HL-60/S4 treated with phorbol 12-myristate 13-acetate at 8.2 ng/mL for 4 days and 3 days (cell line): ENCODE results near the gene DNAJB7.
"Not testable (repeated sequence)": the region's sequence is repeated elsewhere in the genome, so short reads cannot be mapped to it uniquely, and the experiment has no call there.

Source experiments
- in situ Hi-C: fragments of 300-500 bp; cut with MboI; formaldehyde crosslinking; loops from 2 replicates; pipeline ENCODE4 v1.15.0; 2022; ENCODE audit warnings: low sequenced_read_pairs

The DNAJB7 gene

DNA sequence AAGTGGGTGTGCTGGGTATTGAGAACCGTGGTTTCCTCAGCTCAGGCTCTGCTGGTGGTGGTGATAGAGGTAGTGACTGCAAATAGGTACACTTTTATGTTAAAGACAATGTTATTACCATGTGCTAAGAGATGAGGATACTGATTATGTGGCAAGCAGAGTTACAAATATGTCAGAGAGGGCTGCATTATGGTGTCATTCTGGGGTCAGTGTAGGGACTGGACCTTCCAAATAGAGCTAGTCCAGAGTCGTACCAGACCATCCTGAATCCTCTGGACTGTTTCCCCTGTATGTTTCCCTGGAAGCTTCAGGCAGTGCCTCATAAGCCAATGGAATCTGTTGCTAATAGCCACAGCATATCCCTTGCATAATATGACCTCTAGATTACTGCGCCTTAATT is at the start of gene DNAJB7:
DNAJB7 (minus strand) TSS at position 101 of the 400 bp plus-strand sequence. CDS start 119 bp downstream, outside the sequence.
- in situ Hi-C loops, result no loop called here

DNA sequence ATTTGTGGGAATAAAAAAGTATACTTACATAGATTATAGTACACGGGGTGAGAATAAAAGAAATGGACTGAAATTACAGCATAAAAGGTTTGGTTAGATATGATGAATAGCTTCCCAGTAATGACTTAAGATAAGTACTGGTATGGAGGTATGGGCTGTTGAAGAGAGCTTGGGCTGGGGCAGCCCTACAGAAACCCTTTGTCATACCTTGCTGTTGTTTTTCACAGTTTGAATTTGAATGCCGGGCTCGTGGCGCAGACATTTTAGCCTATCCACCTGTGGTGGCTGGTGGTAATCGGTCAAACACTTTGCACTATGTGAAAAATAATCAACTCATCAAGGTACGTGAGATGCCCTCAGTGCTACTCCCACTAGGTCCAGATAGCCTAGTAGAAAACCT is 47.0 kb upstream of the DNAJB7 start:
- in situ Hi-C loops, result no loop called here

DNA sequence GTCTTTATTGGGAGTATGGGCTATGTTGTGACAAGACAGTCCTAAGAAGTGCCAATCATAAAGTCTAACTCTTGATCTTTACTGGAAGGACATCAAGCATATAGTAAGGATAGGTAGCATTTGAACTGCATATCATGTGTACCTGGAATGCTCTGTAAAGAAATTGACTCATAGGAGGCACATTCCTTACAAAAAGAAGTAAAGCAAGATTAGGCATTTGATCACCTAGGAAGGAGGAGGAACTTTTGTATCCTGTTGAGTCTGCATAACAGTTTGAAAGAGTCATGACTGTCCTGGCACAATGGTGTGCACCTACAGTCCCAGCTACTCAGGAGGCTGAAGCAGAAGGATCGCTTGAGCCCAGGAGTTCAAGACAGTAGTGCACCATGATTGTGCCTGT is 42.2 kb upstream of the DNAJB7 start:
- in situ Hi-C loops, result no loop called here

DNA sequence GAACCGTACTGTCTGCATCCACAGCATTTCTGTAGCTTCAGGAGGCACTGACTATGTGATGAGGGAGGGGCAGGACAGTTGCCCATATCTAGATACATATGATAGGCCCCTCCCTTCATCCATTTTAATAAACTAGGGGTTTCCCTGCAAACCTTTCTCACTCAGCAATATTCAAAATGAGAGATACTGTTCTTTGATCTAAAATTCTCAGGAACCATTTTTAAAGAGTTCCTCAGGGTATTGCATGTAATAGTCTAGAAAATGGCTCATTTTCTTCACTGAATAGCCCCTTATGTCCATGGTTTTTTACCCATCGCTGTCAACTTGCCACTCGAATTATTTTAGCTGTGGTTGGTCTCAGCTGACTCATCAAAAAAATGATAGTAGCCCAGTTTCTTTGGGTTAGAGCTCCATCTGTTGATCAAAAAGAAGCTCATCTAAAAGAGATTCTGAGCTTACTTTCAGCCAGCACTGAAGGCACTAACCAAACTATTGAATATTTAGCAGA is 37.0 kb upstream of the DNAJB7 start:
- in situ Hi-C loops, result no loop called here

DNA sequence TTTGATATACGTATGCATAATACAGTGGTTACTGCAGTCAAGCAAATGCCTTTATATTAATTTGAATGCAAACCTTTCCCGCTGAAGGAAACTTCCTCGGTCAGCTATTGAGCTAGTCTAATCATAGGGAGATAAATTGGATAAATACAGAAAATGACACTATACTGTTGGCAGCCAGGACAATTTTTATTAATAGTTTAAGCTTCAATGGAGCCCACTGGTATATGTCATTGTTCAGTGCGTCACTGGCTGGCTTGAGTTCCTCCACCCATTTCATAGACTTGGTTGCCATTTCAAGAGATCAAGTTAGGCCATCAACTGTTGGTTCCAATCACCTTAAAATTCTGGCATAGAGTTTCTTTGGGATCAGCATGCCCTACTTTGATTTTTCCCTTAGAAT is 32.5 kb upstream of the DNAJB7 start:
- in situ Hi-C loops, result no loop called here

DNA sequence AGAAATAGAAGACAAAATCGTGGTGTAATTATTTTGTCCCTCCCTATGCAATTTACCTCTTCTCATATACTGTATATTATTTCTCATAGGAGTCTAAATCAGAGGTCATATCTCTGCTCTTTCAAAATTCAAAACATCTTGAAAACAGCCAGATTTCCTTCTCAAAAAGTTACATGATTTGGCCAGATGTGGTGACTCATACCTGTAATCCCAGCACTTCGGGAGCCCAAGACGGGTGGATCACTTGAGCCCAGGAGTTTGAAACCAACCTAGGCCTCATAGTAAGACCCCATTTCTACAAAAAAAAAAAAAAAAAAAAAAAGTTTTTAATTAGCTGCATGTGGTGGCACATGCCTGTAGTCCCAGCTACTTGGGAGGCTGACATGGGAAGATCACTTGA is 29.0 kb upstream of the DNAJB7 start:
- in situ Hi-C loops, result no loop called here

DNA sequence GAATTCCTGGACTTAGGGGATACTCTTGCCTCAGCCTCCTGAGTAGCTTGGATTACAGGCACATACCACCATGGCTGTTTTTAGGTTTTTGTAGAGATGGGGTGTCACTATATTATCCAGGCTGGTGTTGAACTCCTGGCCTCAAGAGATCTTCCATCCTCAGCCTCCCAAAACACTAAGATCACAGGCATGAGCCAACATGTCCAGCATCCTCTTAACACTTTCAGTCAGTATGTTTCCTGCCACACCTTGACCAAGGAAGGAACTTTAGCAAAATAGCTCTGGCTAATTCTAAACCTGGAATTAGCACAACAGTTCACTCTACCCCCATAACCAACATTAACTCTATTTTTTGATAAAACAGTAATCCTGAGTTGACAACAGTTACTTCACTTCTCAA is 27.2 kb upstream of the DNAJB7 start:
- in situ Hi-C loops, result no loop called here

DNA sequence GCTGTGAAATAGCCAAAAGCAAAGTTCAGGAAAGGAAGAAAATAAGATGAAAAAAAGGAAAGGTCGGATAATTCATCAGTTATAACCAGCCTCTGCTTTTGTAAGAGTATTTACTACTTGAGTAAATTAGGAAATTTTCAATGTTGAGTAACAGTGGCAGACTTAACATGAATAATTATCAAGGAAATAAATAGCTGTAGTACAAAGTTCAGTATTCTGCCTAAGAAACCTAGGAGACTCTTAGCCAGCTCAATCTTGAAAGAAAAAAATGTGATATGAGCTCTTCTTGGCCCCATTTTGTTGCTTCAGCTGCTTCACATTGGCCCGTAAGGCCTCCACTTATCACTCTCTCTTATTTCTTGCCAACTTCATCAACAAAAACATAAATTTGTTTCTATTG is 17.0 kb upstream of the DNAJB7 start:
- in situ Hi-C loops, result no loop called here

DNA sequence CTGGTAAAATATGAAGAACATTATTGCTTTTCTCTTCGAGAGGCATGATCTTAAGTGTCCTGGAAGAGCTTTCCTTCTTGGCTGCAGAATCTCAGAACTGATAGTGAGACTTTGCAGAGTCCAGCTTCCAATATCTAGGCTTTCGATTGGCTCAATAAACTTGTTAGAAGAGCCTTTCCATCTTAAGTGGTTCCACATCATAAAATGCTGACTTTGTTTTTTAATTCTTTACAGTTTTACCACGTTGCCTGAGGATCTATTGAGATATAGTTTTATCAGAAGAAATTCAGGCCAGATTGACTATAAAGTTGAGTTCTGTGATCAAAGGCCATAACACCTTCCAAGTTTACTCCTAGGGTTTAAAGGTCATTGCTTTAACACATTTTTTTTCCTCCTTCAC is 15.6 kb upstream of the DNAJB7 start:
- in situ Hi-C loops, result no loop called here

DNA sequence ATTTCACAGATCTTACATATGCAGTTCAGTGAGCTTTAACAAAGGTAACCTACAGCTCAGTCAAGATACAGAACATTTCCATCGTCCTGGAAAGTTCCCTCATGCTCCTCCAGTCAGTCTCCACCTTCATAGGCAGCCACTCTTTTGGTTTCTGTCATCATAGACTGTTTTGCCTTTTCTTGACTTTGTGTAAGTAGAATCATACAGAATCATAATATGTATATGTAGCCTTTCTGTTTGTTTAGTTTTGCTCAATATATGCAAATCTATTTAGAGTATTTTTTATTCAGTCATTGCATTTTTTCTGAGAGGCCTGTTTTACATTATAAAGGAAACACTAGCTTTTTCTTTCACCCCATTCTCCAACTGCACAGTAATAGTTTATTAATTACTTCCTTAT is 15.0 kb upstream of the DNAJB7 start:
- in situ Hi-C loops, result no loop called here

DNA sequence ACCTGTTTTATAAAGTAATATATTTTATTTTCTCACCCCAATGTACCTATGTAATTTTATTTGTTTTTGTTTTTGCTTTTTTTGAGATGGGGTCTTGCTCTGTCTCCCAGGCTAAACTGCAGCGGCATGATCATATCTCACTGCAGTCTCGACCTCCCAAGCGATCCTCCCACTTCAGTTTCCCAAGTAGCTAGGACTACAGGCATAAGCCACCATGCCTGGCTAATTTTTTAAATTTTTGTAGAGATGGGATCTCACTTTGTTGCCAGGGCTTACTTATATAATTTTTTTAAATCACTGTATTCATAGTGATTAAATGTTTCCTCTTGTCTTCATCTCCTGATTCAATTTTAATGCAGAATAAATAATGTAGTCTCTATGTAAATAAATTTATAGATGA is 13.2 kb upstream of the DNAJB7 start:
- in situ Hi-C loops, result no loop called here

DNA sequence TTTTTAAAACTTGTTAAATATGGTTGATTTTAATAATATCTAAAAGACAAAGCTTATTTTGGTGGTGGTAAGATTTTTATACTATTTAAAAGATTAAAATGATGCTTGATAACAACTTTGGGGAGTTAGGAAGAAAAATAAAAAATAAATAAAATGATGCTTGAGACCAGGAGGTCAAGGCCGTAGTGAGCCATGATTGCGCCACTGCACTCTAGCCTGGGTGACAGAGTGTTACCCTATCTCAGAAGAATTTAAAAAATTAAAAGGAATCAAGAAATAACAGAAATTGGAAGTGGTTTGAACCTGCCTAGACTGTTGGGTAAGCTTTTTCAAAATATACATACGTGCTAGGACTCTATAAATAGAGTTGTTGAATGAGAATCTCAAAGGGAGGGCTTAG is 12.1 kb upstream of the DNAJB7 start:
- in situ Hi-C loops, result no loop called here

DNA sequence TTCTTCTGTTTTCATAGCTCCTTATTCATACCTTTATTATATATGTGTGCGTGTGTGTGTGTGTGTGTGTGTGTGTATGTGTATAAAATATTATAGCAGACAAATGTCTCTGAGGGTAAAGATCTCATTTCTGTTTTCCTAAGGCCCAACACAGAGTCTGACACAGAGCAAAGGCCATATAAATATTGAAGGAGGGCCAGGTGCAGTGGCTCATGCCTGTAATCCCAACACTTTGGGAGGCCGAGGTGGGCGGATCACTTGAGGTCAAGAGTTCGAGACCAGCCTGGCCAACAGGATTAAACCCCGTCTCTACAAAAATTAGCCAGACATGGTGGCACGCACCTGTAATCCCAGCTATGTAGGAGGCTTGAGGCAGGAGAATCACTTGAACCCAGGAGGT is 6.5 kb upstream of the DNAJB7 start:
- in situ Hi-C loops, result not testable (repeated sequence)

DNA sequence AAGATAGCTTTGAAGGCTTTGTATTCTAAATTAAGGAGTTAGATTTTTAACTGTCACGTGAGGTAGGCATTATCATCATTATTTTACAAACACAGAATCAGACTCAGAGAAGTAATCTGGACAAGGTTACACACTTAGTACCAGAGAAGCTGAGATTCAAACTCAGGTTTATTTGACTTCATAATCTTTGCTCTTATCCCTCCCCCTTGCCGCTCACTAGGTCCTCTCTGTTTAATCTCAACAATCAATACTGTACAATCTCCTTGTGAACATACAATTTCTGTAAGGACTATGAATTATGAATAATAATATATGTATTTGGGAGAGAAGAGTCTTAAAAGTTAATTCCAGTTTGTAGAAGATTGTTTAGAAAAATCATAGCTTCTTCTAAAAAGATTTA is 5.2 kb upstream of the DNAJB7 start:
- in situ Hi-C loops, result no loop called here

DNA sequence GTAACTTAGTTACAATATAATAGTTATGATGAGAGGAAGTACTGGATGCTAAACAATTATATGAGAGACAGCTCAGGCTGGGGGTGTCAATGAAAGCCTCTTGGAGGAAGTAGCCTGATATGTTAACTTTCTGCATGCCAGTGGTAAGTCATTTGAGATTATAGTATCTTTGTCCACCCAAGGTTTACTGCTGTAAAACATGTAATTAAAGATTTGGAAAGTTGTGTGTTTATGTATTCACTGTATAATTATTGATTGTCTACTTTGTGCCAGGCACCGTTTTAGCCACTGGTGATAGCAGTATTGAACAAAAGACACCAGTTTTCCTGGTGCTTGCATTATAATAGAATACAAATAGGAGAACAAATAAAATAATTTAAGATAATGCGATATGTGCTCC is 624 bp upstream of the DNAJB7 start:
- in situ Hi-C loops, result no loop called here

DNA sequence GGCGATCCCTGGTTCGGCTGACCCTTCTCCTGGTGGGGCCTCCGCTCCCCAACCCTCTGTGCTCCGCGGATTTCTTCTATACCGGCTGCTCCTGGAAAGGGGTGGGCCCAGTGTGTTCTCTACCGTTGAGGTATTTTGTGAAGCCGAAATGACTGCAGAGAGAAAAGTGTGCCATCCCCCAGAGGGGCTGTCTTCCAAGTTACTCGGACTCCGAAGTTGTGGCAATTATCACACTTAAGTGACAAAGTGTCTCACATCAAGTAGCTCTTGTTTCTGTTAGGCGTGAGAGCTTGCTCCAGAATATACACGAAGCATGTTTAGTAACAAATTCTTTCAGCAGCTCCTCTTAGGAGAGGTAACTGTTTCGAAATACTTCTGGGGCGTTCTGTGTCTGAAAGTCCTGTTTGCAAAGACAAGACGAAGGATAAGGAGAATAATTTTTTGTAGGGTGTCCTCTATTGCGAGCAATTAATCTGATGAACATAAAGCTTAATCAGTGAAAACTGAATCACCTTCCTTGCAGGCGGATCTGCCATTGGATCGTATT is 4.5 kb downstream of the DNAJB7 start:
- in situ Hi-C loops, result no loop called here

DNA sequence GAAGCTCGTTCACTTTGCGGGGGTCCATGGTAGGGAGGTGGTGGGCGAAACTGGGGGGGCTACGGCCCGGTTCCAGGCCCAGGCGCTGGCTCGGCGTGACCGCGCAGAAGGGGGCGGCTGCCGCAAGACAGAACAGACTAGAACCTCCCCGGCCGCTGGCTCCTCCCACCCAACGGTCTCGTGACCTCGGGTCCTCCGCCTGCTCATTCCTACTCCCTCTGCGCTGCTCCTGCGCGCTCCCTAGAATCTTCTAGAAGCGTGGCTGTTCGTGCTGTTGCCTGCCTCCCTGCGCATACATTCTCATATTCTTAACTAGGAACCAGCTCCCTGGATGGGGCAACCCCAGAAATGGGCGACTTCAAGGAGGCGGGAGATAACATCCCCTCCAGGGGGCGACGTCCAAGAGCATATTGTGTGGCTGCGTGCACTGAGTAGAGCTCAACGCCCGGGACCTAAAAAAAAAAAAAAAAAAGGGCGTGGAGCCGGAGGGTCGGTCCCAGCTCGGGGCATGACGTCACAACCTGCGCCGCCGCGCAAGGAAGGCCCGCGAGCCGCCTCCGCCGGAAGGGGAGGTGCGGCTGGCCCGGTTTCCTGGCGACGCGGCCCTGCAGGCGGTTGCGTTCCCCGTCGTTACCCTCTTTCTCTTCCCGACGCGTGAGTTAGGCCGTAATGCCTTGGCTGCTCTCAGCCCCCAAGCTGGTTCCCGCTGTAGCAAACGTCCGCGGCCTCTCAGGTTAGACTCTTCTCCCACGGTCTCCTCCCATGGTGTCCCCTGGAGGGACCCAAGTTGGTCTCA is 5.2 kb downstream of the DNAJB7 start, which contains the start of the genes ST13 and XPNPEP3:
ST13 (minus strand) TSS at position 127 of the 796 bp plus-strand sequence; CDS start at position 28, 99 bp downstream.
XPNPEP3 (plus strand) TSS at position 636 of the 796 bp plus-strand sequence; CDS start at position 670, 34 bp downstream.
- in situ Hi-C loops, result no loop called here

DNA sequence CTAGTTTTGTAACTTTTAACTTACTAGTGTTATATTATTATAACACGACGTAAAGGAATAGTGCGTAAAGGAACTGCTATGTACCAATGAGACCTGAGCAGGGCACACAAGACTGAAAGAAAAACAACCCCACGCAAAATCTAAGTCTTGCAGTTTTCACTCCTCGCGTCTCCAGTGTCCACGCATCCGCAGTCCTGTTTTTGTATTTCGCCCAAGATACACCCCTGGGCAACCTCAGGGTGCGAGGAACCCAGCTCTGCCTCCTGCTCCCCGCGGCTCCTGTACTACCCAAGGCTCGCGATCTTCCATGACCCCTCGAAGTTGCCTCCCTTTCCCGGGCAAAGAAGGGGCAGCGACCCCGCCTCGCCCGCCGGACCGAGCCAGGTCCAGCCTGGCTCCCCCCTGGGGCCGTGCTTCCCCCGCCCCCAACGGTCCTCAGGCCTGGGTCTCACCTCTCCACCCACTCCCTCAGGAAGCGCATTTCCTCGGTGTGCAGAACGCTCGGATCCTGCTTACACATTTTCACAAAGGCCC is 5.9 kb downstream of the DNAJB7 start:
- in situ Hi-C loops, result no loop called here

DNA sequence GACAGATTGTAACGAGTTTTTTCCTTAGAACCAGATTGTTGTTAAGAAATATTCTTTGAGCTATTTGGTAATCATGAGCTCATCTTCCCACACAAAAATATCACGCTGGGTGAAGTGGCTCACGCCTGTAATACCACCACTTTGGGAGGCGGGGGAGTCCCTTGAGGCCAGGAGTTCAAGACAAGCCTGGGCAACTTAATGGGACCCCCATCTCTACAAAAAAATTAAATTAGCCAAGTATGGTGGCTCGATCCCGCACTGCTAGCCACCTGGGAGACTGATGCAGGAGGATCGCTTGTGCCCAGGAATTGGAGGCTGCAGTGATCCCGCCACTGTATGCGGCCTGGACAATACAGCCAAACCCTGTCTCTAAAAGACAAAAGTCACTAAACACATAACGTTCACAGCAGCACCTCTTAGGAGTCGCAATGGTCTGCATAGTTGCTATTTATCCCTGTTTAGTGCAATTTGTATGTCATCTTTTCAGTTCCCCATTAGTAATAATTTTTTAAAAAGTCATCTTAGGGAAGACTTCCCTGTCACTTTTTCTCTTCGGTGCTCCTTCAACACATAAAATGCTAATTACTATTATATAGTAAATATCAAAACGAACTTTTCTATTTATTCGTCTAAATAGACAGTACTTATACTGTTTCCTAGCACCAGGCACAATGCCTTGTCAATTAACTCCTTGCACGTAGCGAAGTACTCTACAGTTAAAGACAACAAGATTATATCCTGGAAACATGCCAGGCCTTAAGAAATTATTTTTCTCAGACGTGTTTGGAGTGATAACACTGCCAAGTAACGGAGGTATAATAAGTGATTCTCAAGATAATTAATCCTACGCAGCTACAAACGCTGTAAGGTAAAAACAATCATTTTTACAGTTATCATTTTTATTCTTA is 6.6 kb downstream of the DNAJB7 start:
- in situ Hi-C loops, result no loop called here

DNA sequence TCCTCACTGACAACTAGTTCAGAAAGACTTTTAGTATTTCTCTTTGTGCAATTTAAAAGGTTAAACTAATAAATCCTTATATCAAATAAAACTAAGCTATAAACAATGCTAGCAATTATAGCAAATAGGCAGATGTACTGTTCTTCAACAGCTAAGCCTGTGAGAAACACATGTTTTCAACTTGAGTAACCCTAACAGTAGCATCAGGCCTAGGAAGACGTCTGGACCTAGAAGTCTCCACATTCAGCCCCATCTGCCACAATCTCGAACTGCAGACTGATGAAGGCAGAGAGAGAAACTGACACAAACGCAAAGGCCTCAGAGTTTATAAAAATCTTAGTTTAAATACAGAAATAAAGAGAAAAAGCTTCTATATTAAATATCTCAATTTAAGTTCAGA is 8.0 kb downstream of the DNAJB7 start:
- in situ Hi-C loops, result no loop called here

DNA sequence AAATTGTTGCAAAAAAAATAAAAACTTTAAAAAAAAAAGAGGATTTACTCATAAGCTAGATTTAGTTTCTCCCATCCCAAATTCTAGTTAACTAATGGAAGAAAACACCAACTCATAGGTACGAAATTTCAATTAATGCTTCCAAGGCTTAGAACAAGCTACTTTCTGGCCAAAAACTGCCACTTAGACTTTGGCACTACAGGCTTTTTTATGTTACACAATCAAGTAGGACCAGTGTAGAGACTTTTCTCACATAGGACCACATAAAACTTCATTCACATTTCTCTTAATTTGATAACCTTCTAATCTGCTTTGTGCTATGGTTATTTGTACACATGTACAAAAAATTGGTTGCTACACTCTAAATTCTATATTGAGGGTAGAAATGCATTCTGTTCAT is 8.6 kb downstream of the DNAJB7 start:
- in situ Hi-C loops, result no loop called here
